ENCODE results near the gene FHL5.
"Not testable (repeated sequence)": the region's sequence is repeated elsewhere in the genome, so short reads cannot be mapped to it uniquely, and the experiment has no call there.

FHL5 gene

DNA sequence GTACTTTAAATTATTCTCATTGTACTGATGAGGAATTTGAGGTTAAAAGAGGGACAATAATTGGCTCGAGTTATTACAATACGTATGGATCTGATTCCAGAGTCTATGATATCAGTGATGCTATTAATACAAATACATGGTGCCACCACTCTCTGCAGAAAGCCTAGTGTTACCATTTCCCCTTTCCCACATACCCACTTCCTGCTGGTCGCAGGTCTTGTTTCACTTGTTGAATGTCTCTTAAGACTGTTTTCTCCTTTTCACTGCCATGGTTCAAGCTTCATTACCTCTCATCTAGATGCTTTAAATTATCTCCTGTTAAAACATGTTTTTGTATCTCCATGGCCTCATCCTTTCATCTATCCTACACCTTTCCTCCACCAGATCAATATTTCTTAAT lies 62.0 kb downstream of the FHL5 start:
- DNase-seq (ENCODE audit: insufficient read length, low spot score) (no peak), FAIRE-seq (no peak)
- TF ChIP-seq, protein P1, sequence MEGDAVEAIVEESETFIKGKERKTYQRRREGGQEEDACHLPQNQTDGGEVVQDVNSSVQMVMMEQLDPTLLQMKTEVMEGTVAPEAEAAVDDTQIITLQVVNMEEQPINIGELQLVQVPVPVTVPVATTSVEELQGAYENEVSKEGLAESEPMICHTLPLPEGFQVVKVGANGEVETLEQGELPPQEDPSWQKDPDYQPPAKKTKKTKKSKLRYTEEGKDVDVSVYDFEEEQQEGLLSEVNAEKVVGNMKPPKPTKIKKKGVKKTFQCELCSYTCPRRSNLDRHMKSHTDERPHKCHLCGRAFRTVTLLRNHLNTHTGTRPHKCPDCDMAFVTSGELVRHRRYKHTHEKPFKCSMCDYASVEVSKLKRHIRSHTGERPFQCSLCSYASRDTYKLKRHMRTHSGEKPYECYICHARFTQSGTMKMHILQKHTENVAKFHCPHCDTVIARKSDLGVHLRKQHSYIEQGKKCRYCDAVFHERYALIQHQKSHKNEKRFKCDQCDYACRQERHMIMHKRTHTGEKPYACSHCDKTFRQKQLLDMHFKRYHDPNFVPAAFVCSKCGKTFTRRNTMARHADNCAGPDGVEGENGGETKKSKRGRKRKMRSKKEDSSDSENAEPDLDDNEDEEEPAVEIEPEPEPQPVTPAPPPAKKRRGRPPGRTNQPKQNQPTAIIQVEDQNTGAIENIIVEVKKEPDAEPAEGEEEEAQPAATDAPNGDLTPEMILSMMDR (IDR thresholded peaks at IDR 0.05; ENCODE audit: insufficient read depth, missing control alignments): no peak

DNA sequence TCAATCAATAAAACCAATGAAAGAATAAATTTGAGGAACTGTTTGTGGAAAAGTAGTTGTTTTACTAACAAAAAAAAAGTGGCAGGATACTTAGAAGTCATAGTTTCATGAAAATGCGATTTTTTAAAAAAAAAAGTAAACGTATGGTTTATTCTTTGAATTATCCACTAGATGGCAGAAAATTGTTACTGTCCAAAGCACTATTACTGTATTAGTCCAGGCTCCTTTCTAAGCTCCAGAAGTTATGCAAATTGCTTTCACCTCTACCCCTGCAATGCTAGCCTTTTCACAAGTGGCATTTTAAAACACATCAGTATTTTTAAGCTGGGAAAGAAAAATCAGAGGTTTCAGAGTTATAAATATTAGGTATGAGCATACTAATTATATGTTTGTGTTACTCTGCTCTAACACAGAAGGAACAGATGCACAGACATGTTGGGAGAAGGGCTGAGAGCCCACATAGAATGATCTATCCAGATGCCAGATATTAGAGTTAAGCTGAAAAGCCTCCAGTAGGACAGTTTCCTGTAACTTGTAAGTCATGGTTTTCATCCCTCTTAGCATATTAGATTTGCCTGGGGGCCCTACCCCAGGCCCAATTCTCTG lies 63.9 kb downstream of the FHL5 start:
- FAIRE-seq (peak; percentile 74), DNase-seq (ENCODE audit: insufficient read length, low spot score) (no peak)
- TF ChIP-seq, protein P1 (IDR thresholded peaks at IDR 0.05; ENCODE audit: insufficient read depth, missing control alignments): peak; percentile 53

DNA sequence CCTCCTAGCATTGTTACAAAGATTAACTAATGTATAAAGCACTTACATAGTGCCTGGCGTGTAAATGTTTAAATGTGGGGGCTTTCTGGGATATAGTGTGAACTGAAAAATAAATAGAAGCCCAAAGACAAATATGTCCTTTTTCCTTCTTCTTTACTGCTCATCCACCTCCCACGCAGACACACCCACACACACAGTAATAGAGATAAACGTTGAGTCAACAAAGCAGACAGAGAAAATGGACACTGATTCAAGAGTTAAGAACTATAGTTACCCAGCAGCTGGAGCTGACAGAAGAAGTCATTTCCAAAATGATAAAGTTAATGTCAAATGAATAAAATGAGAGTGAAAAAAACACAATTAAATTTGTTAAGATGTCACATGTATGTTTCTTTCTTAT lies 68.3 kb downstream of the FHL5 start:
- TF ChIP-seq, protein P1 (IDR thresholded peaks at IDR 0.05; ENCODE audit: insufficient read depth, missing control alignments): no peak
- no peak for FAIRE-seq
- no peak for DNase-seq (ENCODE audit: insufficient read length, low spot score)

DNA sequence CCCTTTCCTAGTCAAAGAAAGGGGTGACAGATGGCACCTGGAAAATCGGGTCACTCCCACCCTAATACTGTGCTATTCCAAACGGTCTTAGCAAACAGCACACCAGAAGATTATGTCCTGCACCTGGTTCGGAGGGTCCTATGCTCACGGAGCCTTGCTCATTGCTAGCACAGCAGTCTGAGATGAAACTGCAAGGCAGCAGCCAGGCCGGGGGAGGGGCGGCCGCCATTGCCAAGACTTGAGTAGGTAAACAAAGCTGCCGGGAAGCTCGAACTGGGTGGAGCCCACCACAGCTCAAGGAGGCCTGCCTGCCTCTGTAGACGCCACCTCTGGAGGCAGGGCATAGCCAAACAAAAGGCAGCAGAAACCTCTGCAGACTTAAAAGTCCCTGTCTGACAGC lies 75.1 kb downstream of the FHL5 start:
- not testable (repeated sequence) for DNase-seq (ENCODE audit: insufficient read length, low spot score); FAIRE-seq

DNA sequence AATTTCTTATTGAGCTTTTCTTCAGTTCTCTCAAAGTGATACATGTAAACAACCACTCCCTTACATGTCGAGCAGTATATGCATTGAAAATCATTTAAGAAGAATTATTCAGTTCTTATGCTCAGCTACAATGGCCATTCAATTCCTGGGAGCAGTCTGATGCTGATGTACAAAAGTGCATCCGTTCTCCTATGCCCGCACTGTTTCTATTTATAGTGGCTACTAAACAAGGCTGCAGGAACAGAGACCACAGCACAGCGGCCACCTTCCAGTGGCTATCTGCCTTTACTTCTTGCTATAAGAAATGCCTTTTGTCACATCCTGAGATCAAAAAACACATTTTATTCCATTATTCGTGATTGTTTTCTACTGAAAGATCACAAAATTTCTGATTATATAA lies 82.2 kb downstream of the FHL5 start:
- DNase-seq (ENCODE audit: insufficient read length, low spot score): no peak
- TF ChIP-seq, protein P1 (IDR thresholded peaks at IDR 0.05; ENCODE audit: insufficient read depth, missing control alignments): no peak
- FAIRE-seq: no peak

DNA sequence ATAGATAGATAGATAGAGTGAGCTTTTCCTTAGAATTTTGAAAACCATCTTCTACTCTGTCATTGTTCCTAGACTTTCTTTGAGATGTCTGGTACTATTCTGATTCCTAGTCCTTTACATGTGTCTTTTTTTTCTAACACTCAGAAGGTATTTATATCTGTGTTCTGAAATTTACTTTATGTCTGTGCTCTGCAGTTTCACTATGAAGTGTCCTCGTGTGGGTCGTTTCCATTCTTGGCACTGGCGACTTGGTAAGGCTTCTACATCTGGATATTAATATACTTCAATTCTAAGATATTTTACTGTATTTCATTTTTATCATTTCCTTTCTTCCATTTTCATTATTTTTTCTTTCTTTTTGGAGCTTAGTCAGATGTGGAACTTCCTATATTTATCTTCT lies 87.0 kb downstream of the FHL5 start:
- no peak for DNase-seq (ENCODE audit: insufficient read length, low spot score)
- TF ChIP-seq, protein P1 (IDR thresholded peaks at IDR 0.05; ENCODE audit: insufficient read depth, missing control alignments): no peak
- no peak for FAIRE-seq

DNA sequence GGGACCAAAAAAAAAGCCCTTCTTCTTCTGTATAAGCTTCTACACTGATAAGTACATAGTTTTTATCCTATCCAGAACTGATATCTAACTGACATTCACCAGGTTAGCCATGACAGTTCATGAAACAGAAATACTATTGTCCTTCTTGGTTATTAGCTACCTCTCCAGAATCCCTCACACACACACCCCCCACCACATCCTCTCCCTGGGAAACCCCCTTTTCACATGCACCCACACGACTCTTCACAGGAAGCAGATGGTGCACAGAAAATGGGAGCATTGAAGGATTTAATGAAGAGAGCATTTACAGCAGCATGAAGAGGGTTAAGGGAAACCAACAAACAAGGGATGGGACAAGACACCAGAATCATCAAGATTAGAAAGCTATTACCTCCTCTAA lies 88.9 kb downstream of the FHL5 start:
- DNase-seq (ENCODE audit: insufficient read length, low spot score): no peak
- no peak for FAIRE-seq
- TF ChIP-seq, protein P1 (IDR thresholded peaks at IDR 0.05; ENCODE audit: insufficient read depth, missing control alignments): no peak

DNA sequence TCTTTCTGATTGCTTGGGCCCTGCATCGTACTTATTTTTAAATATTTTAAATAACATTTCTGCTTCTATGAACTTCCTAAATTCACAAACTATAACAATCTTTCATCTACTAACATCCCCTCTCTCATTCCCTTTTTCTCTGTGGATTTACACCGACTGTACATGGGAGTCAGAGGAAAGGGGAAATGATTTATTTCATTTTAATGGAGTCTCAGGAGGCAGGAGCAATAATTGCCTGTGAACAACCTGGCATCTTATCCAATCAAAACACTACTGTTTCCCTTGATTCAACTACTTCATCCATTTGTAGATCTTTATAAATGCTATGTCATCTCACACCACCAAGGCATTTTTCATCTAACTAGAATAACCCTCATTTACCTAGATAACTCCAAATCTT lies 89.6 kb downstream of the FHL5 start:
- no peak for FAIRE-seq
- TF ChIP-seq, protein P1 (IDR thresholded peaks at IDR 0.05; ENCODE audit: insufficient read depth, missing control alignments): no peak

More for the DNA sequence above, 89.6 kb downstream of the FHL5 start:
- no peak for DNase-seq (ENCODE audit: insufficient read length, low spot score)

Measured in D721Med (cell line).